GM19238 (cell line): ENCODE data around the gene CT47C1.
"Not testable (repeated sequence)": the region's sequence is repeated elsewhere in the genome, so short reads cannot be mapped to it uniquely, and the experiment has no call there.

ENCODE experiments used
- DNase-seq: peaks from one replicate; pipeline ENCODE4 v3.0.0; 2011; ENCODE audit warnings: low spot score; ENCODE audit not compliant: insufficient read length

CT47C1 gene

DNA sequence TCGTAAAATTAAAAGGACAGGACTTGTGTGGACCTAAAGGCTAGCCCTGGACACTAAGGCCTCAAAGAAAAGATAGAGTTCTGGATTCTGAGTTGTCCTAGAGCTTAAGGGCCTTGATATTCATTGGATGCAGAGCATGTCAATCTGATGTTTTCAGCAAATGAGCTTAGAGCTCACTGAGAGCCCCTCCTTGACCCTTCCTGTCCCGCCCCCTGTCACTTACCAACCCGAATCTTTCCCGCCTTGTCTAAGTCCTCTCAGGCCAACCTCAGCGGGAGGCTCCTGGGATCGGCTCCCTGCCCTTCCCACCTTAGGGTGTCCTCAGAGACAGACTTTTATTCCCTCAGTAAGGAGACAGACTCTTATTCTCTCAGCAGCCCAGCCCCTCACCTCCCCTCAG lies at the start of gene CT47C1:
CT47C1 (plus strand) TSS at position 250 of the 400 bp plus-strand sequence. CDS start 233 bp downstream, outside the sequence.
- no peak for DNase-seq

DNA sequence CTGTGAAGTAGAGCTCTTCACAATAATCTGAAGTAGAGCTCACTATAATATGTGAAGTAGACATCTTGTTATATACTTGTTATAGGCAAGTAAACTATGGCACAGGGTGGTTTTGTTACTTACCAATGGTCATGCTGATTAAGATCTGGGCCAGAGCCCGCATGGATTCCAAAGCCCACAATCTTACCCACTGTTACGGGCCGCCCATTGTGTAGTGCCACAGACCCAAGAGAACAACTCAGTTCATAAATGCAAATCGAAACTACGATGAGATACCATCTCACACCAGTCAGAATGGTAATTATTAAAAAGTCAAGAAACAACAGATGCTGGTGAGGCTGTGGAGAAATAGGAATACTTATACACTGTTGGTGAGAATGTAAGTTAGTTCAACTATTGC lies 46.9 kb upstream of the CT47C1 start:
- DNase-seq: no peak

DNA sequence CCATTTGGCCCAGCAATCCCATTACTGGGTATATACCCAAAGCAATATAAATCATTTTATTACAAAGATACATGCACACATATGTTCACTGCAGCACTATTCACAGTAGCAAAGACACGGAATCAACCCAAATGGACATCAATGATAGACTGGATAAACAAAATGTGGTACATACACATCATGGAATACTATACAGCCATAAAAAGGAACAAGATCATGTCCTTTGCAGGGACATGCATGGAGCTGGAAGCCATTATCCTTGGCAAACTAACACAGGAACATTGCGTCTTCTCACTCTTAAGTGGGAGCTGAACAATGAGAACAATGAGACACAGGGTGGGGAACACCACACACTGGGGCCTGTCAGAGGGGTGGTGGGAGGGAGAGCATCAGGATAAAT lies 46.4 kb upstream of the CT47C1 start:
- not testable (repeated sequence) for DNase-seq

DNA sequence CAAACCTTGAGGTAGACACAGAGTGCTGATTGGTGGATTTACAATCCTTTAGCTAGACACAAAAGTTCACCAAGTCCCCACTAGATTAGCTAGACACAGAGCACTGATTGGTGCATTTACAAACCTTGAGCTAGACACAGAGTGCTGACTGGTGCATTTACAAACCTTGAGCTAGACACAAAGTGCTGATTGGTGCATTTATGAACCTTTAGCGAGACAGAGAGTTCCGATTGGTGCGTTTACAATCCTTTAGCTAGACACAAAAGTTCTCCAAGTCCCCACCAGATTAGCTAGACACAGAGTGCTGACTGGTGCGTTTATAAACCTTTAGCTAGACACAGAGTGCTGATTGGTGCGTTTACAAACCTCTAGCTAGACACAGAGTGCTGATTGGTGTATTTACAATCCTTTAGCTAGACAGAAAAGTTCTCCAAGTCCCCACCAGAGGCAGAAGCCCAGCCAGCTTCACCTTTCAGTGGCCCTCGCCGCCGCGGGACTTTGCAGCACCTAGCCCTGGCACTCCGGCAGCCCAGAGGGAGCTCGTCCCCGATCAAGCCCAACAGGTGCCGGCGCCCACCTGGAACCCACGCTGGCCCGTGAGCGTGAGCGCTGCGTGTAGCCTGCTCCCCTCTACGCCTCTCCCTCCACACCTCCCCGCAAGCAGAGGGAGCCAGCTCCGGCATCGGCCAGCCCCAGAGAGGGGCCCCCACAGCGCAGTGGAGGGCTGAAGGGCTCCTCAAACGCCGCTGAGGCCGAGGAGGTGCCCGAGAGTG lies 44.6 kb upstream of the CT47C1 start:
- not testable (repeated sequence) for DNase-seq

DNA sequence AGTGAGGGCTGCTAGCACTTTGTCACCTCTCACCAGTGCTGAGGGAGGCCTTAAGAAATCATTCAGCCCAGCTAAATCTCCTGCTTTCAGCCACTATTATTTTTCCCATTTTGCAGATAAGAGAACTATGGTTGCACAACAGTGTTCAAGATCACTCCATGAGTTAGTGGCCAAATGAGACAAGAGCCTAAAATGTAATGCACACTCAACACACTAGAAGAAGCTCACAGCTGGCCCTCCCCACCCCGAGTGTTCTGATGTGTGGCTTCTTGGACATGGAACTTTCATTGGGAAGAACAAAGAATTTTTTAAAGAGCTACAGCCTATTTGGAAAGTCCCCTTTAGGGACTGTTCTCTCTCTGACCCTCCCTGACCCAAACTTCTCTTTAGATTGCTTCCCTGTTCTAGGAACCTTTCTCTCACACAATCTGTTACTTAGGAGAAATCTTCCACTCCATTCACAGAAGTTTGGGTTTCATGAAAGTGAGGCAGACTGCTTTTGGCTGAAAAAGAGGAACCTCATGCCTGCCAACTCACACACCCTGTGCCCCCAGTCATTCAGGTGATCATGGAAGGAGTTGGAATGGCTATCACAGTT lies 44.0 kb upstream of the CT47C1 start:
- no peak for DNase-seq

DNA sequence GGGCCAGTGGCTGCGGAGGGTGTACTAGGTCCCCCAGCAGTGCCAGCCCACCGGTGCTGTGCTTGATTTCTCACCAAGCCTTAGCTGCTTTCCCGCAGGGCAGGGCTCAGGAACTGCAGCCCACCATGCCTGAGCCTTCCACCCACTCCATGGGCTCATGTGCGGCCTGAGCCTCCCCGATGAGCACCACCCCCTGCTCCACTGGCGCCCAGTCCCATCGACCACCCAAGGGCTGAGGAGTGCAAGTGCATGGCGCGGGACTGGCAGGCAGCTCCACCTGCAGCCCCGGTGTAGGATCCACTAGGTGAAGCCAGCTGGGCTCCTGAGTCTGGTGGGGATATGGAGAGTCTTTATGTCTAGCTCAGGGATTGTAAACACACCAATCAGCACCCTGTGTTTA lies 43.1 kb upstream of the CT47C1 start:
- not testable (repeated sequence) for DNase-seq

DNA sequence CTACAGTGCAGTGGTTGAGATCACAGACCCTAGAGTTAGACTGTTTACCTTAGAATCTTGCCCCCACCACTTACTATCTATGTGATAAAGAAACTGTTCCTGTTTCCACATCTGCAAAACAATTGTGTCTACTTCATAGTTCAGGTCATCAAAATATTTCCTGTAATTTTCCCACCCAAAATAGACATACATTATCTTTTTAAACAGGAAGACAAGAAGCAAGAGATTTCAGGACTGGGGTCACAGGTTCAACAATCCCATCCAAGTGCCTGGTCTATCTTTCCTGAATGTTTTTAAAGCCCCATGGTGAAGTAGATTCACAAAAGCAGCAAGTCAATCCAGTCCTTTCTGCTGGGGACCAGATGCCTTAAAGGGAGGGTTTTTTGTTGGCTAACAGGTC lies 41.8 kb upstream of the CT47C1 start:
- DNase-seq: no peak

DNA sequence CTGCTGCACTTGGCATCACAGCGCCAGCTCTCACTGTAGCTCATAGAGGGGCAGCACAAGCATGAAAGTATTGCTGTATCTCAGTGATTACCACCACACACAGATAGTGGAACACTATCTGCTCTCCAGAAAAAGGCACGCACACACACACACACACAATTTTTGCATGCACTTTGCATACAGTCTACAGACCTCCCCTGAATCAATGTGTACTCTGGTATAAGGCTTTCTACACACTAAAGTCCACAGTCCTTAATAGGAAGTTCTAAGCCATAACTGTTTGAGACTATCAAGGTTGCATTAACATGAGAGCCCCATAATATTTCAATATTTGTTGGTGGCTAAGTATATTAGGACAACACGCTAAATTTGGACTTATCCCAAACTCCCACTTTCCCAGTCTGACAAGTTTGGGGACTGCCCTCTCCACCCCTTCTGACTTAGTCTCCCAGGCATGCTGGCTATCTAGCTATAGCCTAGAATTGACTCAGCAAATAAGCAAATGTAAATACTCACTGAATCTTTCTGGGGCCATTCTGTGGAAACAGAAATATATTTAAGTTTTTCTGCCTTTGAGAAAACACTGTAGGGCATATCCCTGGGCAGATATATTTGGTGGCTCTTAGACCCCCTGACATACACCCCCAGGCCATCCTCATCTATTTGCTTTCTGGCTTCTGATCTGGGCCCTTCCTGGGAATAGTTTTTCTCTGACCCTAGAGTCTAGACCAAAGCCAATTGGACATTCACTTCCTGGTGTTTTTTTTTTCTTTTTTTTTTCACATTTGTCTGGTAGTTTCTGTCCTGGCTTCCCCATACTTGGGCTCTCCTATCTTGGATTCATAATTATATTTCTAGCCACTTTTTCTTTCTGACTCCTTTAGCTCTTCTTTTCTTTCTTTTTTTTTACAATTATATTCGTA lies 36.4 kb upstream of the CT47C1 start:
- DNase-seq: no peak

DNA sequence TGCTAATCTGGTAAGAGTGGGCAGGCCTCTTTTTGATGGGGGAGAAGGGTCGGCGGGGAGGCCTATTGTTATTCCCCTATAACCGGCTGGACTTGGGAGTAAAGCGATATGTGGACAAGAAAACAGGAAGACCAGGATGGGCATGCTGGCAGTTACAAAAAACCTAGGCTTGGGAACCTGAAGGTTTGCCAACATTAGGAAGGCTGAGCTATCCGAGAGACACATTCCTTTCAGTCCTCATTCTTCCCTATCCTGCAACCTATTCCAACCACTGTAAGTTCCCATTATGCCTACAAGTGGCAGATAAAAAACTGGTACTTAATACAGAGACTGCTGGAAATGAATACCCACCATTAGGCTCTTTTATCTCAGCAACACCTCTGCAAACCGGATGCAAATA lies 32.4 kb upstream of the CT47C1 start:
- no peak for DNase-seq

DNA sequence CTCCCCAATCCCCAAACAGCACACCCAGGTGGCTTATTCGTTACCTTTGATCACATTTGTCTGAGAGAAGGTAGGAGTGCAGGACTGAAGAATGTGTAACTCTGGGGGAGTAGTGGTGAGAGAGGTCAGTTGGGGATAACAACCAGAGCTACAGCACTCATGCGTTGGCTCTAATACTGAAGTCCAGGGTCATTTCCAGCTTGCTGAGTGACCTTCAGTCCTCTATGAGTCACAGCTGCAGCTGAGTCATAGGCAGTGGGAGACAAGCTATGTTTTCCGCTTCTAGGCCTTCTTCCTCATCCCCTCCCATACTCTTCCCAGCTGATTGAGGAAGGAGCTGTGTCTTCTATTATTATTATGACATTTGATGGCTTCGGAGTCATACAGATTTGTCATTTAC lies 31.6 kb upstream of the CT47C1 start:
- no peak for DNase-seq

DNA sequence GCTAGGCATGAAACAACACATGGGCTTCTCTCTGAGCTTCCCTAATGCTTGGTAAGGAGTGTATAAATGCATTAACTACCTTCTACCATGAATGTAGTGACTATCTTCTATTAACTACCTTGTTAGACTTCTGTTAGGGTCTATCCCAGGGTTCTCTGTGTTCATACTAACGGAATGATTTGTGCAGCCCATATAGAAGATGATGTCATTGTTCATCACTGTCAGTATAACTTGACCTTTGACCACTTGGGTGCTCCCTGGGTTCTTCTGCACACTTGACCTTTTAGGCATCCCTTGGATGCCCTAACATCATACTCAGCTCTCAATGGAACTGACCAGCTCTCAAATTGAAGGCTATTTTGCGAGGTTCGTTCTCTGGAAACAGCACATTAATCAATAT lies 30.8 kb upstream of the CT47C1 start:
- DNase-seq: no peak

DNA sequence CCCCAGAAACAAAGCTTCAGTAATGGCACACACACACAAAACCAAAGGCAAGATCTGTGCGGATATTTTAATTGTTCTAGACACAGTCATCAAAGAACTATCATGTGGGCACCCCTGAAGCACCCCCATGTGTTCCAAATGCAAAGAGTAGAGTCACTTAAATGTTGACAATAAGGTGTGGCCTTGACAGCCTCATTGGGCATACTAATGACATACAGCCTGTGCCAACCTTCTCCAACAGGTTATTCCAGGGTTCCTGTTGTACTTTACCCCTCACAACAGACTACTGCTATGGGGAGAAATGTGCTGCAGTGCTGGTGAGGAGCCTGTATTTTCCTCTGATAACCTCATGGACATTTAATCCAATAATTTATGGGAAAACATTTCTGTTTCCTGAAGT lies 29.8 kb upstream of the CT47C1 start:
- no peak for DNase-seq

DNA sequence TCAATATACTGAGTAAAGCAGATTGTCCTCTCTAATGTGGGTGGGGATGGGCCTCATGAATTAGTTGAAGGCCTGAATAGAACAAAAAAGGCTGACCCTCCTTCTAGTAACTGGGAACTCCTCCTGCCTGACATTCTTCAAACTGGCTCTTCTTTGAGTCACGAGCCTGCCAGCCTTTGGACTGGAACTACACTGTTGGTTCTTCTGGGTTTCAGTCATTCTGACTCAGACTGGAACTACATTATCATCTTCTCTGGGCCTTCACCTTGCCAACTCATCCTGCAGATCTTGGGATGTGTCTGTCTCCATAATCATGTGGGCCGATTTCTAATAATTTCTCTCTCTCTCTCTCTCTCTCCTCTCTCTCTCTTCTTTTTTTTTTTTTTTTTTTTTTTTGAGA lies 26.9 kb upstream of the CT47C1 start:
- no peak for DNase-seq

DNA sequence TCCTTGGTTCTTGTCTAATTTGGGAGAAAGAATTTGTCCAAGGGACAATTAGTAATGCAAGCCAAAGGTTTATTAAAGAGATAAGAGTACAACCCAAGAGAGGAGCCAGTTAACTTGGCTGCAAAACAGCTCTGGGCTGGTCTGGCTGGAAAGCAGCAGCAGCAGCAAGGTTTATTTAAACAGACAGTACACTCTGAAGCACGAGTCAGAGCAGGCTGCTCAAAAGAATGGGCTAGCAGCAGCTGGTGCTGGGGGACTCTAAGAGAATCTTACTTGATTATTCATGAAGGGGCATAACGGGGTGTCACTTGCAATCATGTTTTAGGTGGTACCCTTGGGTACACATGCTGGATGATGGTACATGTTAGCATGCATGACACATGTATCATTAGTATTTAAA lies 17.1 kb upstream of the CT47C1 start:
- DNase-seq: no peak

DNA sequence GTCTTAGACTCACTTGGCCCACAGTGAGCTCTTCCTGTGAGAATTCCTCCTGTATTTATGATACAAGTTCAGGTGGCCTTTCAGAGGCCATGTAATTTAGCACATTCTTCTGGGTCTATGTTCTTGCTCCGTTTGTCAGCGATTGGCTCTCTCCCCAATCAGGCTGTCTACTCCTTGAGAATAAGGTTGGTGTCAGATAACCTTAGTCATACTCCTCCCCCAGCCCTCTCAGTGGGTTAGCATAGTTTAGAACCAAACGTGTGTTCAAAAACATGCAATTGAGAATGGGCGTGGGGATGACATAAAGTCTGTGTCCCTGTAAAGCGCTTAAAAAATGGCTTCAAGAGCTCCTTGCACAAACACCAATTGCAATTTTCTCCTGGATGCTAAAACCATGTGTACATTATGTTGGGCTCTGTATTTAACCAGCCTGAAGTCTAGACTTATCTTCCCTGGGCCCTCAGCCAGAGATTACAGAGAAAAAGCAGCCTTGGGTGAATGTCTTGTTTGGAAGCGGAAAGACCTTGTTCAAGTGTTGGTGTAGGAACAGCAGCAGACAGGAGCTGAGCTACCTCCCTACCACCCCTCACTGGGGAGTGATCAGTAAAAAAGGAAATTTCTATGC lies 9.9 kb upstream of the CT47C1 start:
- DNase-seq: no peak

DNA sequence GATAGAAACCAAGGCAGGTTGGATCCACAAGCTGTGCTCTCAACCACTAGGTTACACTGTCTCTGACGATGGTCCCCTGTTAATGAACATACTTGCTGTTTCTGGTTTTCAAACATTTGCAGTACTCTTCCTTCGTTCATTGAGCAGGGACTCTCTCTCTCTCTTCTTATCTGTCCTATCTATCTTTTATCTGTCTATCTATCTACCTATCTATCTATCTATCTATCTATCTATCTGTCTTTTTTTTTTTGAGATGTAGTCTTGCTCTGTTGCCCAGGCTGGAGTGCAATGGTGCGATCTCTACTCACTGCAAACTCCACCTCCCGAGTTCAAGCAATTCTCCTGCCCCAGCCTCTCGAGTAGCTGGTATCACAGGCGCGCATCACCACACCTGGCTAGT lies 9.4 kb upstream of the CT47C1 start:
- DNase-seq: no peak

DNA sequence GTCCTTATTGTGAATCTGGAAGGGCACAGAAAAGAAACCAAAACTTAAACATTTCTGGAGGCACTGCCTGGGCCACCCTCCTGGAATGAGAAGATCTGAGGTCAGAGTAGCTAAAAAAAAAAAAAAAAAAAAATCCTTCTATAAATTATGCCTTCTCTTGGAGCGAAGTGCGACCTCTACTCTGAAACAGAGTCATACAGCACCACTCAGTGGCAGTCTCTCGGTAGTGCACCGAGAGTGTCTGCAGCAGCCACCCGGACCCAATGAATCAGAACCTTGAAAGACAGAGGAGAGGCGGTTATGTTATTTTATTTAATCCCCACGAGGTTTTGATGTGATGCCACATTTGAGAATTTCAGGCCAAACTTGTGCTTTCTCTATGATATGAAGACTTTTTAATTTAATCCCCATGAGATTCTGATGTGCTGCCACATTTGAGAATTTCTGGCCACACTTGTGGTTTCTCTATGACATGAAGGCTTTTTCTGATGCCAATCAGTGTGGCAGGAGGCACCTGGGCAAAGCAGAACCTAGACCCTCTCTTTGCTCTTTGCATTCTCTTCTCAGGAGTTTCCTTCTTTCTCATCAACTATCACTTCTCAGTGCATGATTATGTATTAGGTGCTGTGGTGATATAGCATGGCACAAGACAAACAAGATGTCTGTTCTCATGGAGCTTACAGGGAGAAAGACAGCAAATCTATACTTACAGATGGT lies 5.6 kb upstream of the CT47C1 start:
- peak; percentile 6 for DNase-seq

DNA sequence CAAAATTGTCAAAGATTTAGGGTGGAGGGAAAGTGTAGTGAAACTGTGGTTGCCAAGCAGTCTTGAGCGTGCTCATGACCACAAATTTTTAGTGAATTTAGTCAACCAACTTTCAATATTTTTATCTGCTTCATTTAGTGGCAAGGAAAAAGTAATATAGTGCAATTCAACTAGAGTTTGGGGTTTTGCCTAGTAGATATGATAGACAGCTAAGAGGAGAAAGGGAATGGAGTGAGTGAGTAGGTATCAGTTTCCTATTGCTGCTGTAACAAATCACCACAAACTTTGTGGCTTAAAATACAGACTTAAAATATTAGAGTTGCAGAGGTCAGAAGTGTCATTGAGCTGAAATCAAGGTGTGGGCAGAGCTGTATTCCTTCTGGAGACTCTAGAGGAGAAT lies 3.7 kb upstream of the CT47C1 start:
- no peak for DNase-seq

DNA sequence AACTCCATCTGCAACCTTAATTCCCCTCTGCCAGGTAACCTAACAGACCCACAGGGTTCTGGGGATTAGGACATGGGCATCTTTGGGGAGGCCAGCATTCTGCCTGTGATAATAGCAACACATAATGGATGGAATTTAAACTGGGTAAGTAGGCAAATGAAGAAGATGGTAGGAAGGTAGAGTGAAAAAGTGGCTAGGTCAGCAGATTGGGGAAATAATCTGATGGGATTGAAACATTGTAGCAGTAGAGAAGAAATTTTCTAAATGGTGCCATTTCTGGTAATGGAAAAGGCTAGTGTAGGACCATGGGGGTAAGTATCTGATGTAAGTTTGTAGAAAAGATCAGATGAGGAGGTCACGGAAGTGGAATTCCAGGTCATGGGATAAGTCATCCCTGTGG lies 3.0 kb upstream of the CT47C1 start:
- DNase-seq: no peak

DNA sequence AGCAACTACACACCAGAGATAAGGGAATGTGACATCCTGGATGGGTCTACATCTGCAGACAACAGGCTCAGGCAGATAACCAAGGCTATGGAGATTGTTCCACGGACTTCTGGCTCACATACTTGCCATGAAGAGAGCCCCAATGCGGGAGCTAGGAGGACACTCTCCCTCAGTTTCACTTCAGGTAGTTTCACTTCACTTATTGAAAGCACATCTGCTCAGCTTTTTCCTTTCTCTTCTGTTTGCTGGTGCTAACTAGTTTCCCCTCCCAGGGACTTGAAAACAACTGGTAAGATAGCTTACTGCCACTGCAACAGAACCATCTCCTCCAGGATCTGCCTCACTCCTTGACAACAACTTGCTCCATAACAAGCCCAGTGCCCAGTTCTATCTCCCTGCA lies 1.4 kb upstream of the CT47C1 start:
- DNase-seq: peak; percentile 10
